K562 (cell line): Measurements from ENCODE around the gene DYRK2. TPM values are rescaled to one million over a fixed set of nuclear protein-coding genes. Genes with fewer than 3 reads are reported as not detected.

Experiments
- ATAC-seq: fragments of 200-7000 bp; cut with Tn5 transposase; 3 replicates; pipeline ENCODE4 v1.9.1; 2020; ENCODE audit warnings: moderate library complexity
- BruUV-seq: library from RNA; stranded (reverse); fragments of 400-500 nt; replicated peaks from 2 replicates; lab custom pipeline; 2021; lab: Mats Ljungman, UMichigan
- CTCF ChIA-PET: fragments of 300-600 bp; formaldehyde crosslinking; extraction: SDS; loops from one replicate; lab custom pipeline; 2021; ENCODE audit warnings: low intra/inter-chr PET ratio; lab: Yijun Ruan, JAX
- POLR2A ChIA-PET: fragments of 300-600, 350-650 bp; sonication (Branson Sonifier 250); formaldehyde crosslinking; extraction: SDS; loops from one replicate; lab custom pipeline; 2021; ENCODE audit warnings: antibody characterized with exemption, inconsistent platforms; lab: Yijun Ruan, JAX
- DNase-seq, 4 experiments: peaks; one replicate each; pipeline versions ENCODE4 v3.0.0 to v3.0.0-alpha.2; 2011 to 2018; ENCODE audit warnings: low spot score in 3 of 4, mixed read lengths in 3 of 4; ENCODE audit errors: extremely low read depth in 1 of 4
- FAIRE-seq: peaks from 2 replicates; lab custom pipeline; 2011; peaks lifted over from hg19 to GRCh38; lab: Jason Lieb, UNC
- H2AFZ ChIP-seq: 2 replicates; pipeline ENCODE4 v1.6.0; 2011; ENCODE audit warnings: low read depth, low read length, control low read depth, inconsistent platforms
- H3K27ac ChIP-seq: fragments of 200-600 bp; 3 replicates; pipeline ENCODE4 v1.8.0; 2011; ENCODE audit warnings: low read depth, mild to moderate bottlenecking, control low read depth, inconsistent platforms, low read length, moderate library complexity, mixed read lengths; ENCODE audit errors: extremely low read depth
- H3K27me3 ChIP-seq, 2 experiments: fragments of 300-600 bp in 1 of 2; 2 replicates in 1 of 2; 3 replicates in 1 of 2; pipeline versions ENCODE4 v1.6.0 to v1.8.0; 2011; ENCODE audit warnings: inconsistent platforms in 2 of 2, low read length in 2 of 2, mild to moderate bottlenecking in 1 of 2, mixed read lengths in 1 of 2, moderate library complexity in 1 of 2; ENCODE audit not compliant: control insufficient read depth in 2 of 2, insufficient read depth in 2 of 2
- H3K36me3 ChIP-seq: fragments of 300-600 bp; 3 replicates; pipeline ENCODE4 v1.8.0; 2011; ENCODE audit warnings: mild to moderate bottlenecking, low read length, inconsistent platforms; ENCODE audit not compliant: control insufficient read depth, insufficient read depth
- H3K4me1 ChIP-seq, 2 experiments: fragments of 200-600 bp in 1 of 2; replicated peaks in 1 of 2; 2 replicates in 1 of 2; 3 replicates in 1 of 2; pipeline versions ENCODE4 v1.5.1 to v1.8.0; 2011; ENCODE audit warnings: inconsistent platforms in 2 of 2, low read length in 2 of 2, mild to moderate bottlenecking in 1 of 2, mixed read lengths in 1 of 2, moderate library complexity in 1 of 2; ENCODE audit not compliant: control insufficient read depth in 2 of 2, insufficient read depth in 2 of 2
- H3K4me2 ChIP-seq: 2 replicates; pipeline ENCODE4 v1.6.1; 2011; ENCODE audit warnings: low read length, control low read depth, inconsistent platforms, mixed read lengths; ENCODE audit not compliant: insufficient read depth
- H3K4me3 ChIP-seq: fragments of 200-600 bp; sonication (generic), shearing (Covaris generic); 2 replicates; pipeline ENCODE4 v1.5.1; 2016; ENCODE audit warnings: control low read depth, inconsistent platforms
- H3K79me2 ChIP-seq: fragments of 200-600 bp; 3 replicates; pipeline ENCODE4 v1.8.0; 2011; ENCODE audit warnings: low read length, inconsistent platforms; ENCODE audit not compliant: control insufficient read depth, insufficient read depth
- H3K9ac ChIP-seq, 2 experiments: 2 replicates each; pipeline versions ENCODE4 v1.6.0 to v1.6.1; 2011; ENCODE audit warnings: low read depth in 2 of 2, low read length in 2 of 2, control low read depth in 1 of 2, inconsistent platforms in 1 of 2, mild to moderate bottlenecking in 1 of 2, mixed read lengths in 1 of 2; ENCODE audit not compliant: insufficient read depth in 1 of 2
- H3K9me1 ChIP-seq: one replicate; pipeline ENCODE4 v1.6.0; 2011; ENCODE audit warnings: inconsistent platforms, mild to moderate bottlenecking, low read length, moderate library complexity; ENCODE audit not compliant: control insufficient read depth, insufficient read depth
- H3K9me3 ChIP-seq: replicated peaks from 2 replicates; pipeline ENCODE4 v1.5.1; 2011; ENCODE audit warnings: low read depth, low read length, inconsistent platforms; ENCODE audit not compliant: control insufficient read depth, insufficient read depth
- H4K20me1 ChIP-seq: replicated peaks from 2 replicates; pipeline ENCODE4 v1.6.1; 2011; ENCODE audit warnings: low read length, inconsistent platforms, mixed read lengths; ENCODE audit not compliant: control insufficient read depth, insufficient read depth
- EHMT2 ChIP-seq: fragments of 450-650 bp; IDR thresholded peaks from 2 replicates; pipeline ENCODE4 v1.6.1; 2018; ENCODE audit warnings: antibody characterized with exemption
- GATA2 ChIP-seq: sonication (generic); formaldehyde crosslinking; IDR thresholded peaks from 2 replicates; pipeline ENCODE4 v1.4.0; 2020; ENCODE audit warnings: mild to moderate bottlenecking, missing genetic modification reagents
- IRF2 ChIP-seq: sonication (generic); formaldehyde crosslinking; IDR thresholded peaks from 2 replicates; pipeline ENCODE4 v1.8.1; 2022; ENCODE audit warnings: mild to moderate bottlenecking, missing genetic modification reagents
- JUNB ChIP-seq: fragments of 450-650 bp; formaldehyde crosslinking; conservative IDR thresholded peaks from 2 replicates; pipeline ENCODE4 v1.4.0; 2020; ENCODE audit warnings: mild to moderate bottlenecking
- PTTG1 ChIP-seq: fragments of 450-650 bp; IDR thresholded peaks from 2 replicates; pipeline ENCODE4 v1.6.1; 2016; ENCODE audit warnings: low read depth, mild to moderate bottlenecking, missing genetic modification characterization, missing compliant biosample characterization
- SAFB2 ChIP-seq: fragments of 200-400 bp; formaldehyde crosslinking; IDR thresholded peaks from 2 replicates; pipeline ENCODE4 v1.6.1; 2018; ENCODE audit warnings: borderline replicate concordance, low read length, low read depth, moderate library complexity; ENCODE audit not compliant: severe bottlenecking
- ZNF224 ChIP-seq: sonication (generic); formaldehyde crosslinking; IDR thresholded peaks from 2 replicates; pipeline ENCODE4 v1.8.0; 2022; ENCODE audit warnings: mild to moderate bottlenecking, missing genetic modification reagents
- ZNF274 ChIP-seq: IDR thresholded peaks from 2 replicates; pipeline ENCODE4 v1.6.1; 2011; ENCODE audit warnings: low read depth, mild to moderate bottlenecking, low read length, moderate library complexity, borderline replicate concordance
- ZNF280B ChIP-seq: fragments of 250-450 bp; sonication (Bioruptor Pico); IDR thresholded peaks from 2 replicates; pipeline ENCODE4 v1.5.1; 2021; ENCODE audit warnings: mild to moderate bottlenecking
- WGBS: fragments of 100-300 bp; shearing (Covaris generic); methylation state at CpG from one replicate; pipeline ENCODE4 v1.1.6; 2016; ENCODE audit warnings: low coverage, mixed read lengths; ENCODE audit not compliant: insufficient coverage; ENCODE audit errors: missing lambda C conversion rate; 5-methylcytosine and 5-hydroxymethylcytosine counted together
- in situ Hi-C: fragments of 300-500 bp; cut with MboI; formaldehyde crosslinking; loops from 4 replicates; pipeline ENCODE4 v1.15.0; 2018; ENCODE audit warnings: inconsistent platforms, mixed read lengths
- intact Hi-C: fragments of 100-400 bp; cut with micrococcal nuclease; formaldehyde crosslinking; loops from 2 replicates; pipeline ENCODE4 v1.14.2; 2022
- polyA plus RNA-seq, 8 experiments: library from polyadenylated mRNA; depleted of rRNA in 4 of 8; stranded (reverse) in 5 of 8; unstranded in 3 of 8; fragments of >200 nt; fragmentation: Nextera tagmentation in 2 of 8; fragmentation: Illumina TruSeq in 1 of 8; extraction: Ambion mirVana in 2 of 8; extraction: Trizol in 1 of 8; gene quantifications; 2 replicates each; pipeline versions ENCODE4 v1.2.1 to v1.2.3, GENCODE V29; 2011 to 2014; ENCODE audit warnings: inconsistent platforms in 1 of 8, missing spikeins in 1 of 8
- total RNA-seq, 7 experiments: library from RNA; depleted of rRNA in 6 of 7; stranded (reverse); fragments of >200 nt in 6 of 7; fragmentation: Illumina TruSeq in 2 of 7; extraction: Trizol in 2 of 7; gene quantifications; 2 replicates each; pipeline versions ENCODE4 v1.2.1 to v1.2.3, GENCODE V29; 2011 to 2021; ENCODE audit warnings: low replicate concordance in 1 of 7
- TF ChIP-seq, protein P1 (sequence below): sonication (generic); formaldehyde crosslinking; IDR thresholded peaks from 2 replicates; pipeline ENCODE4 v1.8.1; 2023; ENCODE audit warnings: mild to moderate bottlenecking, missing genetic modification reagents
- TF ChIP-seq, protein P2 (sequence below): fragments of 250-450 bp; sonication (Bioruptor Pico); IDR thresholded peaks from 2 replicates; pipeline ENCODE4 v1.5.0; 2021

The DYRK2 gene
- total and polyA plus RNA-seq, 9 of the 15 experiments (the other 6 are each of a cell fraction or from before 2014, with no cell fraction given) = 1.7 to 15.4 (median 8.4) TPM

GRCh38 chr12:67681941-67682620, 33.5 kb downstream of the DYRK2 start (continued):
- TF ChIP-seq SAFB2 (no peak), ZNF274 (no peak), ZNF280B (no peak)

DNA sequence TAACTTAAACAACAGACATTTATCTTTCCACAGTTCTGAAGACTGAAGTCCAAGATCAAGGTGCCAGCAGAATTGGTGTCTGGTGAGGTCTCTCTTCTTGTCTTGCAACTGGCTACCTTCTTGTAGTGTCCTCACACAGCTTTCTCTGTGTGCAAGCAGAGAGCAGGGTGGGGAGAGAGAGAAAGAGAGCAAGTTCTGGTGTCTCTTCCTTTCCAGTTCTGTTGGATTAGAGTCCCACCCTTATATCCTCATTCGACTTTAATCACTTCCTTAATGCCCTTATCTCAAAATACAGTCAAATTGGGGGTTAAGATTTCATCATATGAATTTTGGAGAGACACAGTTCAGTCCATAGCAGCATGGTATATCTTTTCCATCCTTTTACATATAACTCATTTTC, 40.8 kb downstream of the DYRK2 start:
- ATAC-seq = no peak

More for the DNA sequence above, 40.8 kb downstream of the DYRK2 start:
- WGBS = 0% methylated on average over 1 of the region's 1 CpG
- Histone ChIP-seq H3K79me2 (no peaks in the 10 kb centered on the region), H3K4me2 (no peak overlapping the region), H3K27ac (no peak overlapping the region), H3K9ac (no peak overlapping the region), H3K9me3 (no peaks in the 10 kb centered on the region), H3K4me1 (no peaks in the 10 kb centered on the region), H4K20me1 (no peaks in the 10 kb centered on the region), H3K9me1 (no peaks in the 10 kb centered on the region), H2AFZ (no peak overlapping the region), H3K36me3 (no peaks in the 10 kb centered on the region), H3K4me3 (no peak overlapping the region), H3K27me3 (no peaks in the 10 kb centered on the region)
- FAIRE-seq = no peak
- DNase-seq = no peak
- ChIA-PET POLR2A (no interaction called here), CTCF (no interaction called here)
- no TSS peak for BruUV-seq
- TF ChIP-seq, protein P1, sequence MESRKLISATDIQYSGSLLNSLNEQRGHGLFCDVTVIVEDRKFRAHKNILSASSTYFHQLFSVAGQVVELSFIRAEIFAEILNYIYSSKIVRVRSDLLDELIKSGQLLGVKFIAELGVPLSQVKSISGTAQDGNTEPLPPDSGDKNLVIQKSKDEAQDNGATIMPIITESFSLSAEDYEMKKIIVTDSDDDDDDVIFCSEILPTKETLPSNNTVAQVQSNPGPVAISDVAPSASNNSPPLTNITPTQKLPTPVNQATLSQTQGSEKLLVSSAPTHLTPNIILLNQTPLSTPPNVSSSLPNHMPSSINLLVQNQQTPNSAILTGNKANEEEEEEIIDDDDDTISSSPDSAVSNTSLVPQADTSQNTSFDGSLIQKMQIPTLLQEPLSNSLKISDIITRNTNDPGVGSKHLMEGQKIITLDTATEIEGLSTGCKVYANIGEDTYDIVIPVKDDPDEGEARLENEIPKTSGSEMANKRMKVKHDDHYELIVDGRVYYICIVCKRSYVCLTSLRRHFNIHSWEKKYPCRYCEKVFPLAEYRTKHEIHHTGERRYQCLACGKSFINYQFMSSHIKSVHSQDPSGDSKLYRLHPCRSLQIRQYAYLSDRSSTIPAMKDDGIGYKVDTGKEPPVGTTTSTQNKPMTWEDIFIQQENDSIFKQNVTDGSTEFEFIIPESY (CRISPR knock-in tag) = no peak
- TF ChIP-seq EHMT2 = no peak
- TF ChIP-seq IRF2 (CRISPR knock-in tag) = no peak
- TF ChIP-seq, protein P2, sequence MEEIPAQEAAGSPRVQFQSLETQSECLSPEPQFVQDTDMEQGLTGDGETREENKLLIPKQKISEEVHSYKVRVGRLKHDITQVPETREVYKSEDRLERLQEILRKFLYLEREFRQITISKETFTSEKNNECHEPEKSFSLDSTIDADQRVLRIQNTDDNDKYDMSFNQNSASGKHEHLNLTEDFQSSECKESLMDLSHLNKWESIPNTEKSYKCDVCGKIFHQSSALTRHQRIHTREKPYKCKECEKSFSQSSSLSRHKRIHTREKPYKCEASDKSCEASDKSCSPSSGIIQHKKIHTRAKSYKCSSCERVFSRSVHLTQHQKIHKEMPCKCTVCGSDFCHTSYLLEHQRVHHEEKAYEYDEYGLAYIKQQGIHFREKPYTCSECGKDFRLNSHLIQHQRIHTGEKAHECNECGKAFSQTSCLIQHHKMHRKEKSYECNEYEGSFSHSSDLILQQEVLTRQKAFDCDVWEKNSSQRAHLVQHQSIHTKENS (CRISPR knock-in tag) = no peak
- TF ChIP-seq ZNF224 (CRISPR knock-in tag) = no peak
- no peak for TF ChIP-seq PTTG1 (tag)
- no peak for TF ChIP-seq GATA2
- TF ChIP-seq JUNB = no peak
- intact Hi-C loops (no loop called here), in situ Hi-C loops (no loop called here)
